ENCODE measurements around the gene MAP3K20. TPM values are rescaled to one million over a fixed set of nuclear protein-coding genes. Genes with fewer than 3 reads are reported as not detected.

The MAP3K20 gene
- total and polyA plus RNA-seq, 2 experiments from 2014 or later, result 7.6 to 9.6 TPM

DNA sequence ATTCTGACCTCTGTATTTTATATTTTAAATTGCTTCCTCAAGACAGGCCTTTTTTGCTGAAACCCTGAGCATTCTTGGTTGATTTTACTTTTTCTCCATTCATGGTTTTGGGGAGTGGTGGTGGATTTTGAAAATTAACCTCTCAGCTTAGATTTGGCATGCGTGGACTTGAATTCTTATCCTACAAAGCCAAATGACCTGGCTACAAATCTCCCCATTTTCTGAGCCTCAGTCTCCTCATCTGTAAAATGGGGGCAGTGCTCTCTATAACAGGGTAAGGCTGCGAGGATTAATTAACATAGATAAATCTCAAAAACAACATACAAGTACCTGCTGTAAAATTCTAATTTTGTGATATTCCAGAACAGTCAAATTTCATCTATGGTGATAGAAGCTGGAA is 175.6 kb downstream of the MAP3K20 start:
- Mint-ChIP-seq H3K4me1 (peaks cover 30% of the 10 kb centered on the region), H3K4me3 (no peak overlapping the region), H3K27me3 (ENCODE audit: insufficient read depth, low read depth, poor library complexity) (peaks cover 5% of the 10 kb centered on the region), H3K27ac (no peak overlapping the region), H3K9me3 (no peaks in the 10 kb centered on the region), H3K36me3 (ENCODE audit: low read depth) (no peaks in the 10 kb centered on the region)
- Histone ChIP-seq H4K20me1 (replicated peaks; ENCODE audit: insufficient read depth) (no peaks in the 10 kb centered on the region), H3K9me2 (ENCODE audit: insufficient read depth) (no peaks in the 10 kb centered on the region), H3K79me2 (replicated peaks; ENCODE audit: insufficient read depth) (no peaks in the 10 kb centered on the region), H3K27ac (ENCODE audit: low read depth) (no peak overlapping the region), H3K4me2 (no peak overlapping the region), H3K4me3 (no peak overlapping the region), H3F3A (replicated peaks; ENCODE audit: low read depth) (no peaks in the 10 kb centered on the region), H3K4me1 (ENCODE audit: insufficient read depth) (peaks cover 15% of the 10 kb centered on the region), H2AFZ (no peak overlapping the region), H3K36me3 (ENCODE audit: insufficient read depth) (no peaks in the 10 kb centered on the region), H3K27me3 (ENCODE audit: insufficient read depth) (no peaks in the 10 kb centered on the region)
- no peak for ATAC-seq
- no peak for DNase-seq (ENCODE audit: low spot score)
- no peak for TF ChIP-seq CREB1 (CRISPR knock-in tag; IDR thresholded peaks at IDR 0.05; ENCODE audit: low read depth)
- no peak for TF ChIP-seq ZNF331 (CRISPR knock-in tag; IDR thresholded peaks at IDR 0.05; ENCODE audit: low read depth)
- TF ChIP-seq NANOG (IDR thresholded peaks at IDR 0.05; ENCODE audit: borderline replicate concordance), result no peak
- TF ChIP-seq, protein P1, sequence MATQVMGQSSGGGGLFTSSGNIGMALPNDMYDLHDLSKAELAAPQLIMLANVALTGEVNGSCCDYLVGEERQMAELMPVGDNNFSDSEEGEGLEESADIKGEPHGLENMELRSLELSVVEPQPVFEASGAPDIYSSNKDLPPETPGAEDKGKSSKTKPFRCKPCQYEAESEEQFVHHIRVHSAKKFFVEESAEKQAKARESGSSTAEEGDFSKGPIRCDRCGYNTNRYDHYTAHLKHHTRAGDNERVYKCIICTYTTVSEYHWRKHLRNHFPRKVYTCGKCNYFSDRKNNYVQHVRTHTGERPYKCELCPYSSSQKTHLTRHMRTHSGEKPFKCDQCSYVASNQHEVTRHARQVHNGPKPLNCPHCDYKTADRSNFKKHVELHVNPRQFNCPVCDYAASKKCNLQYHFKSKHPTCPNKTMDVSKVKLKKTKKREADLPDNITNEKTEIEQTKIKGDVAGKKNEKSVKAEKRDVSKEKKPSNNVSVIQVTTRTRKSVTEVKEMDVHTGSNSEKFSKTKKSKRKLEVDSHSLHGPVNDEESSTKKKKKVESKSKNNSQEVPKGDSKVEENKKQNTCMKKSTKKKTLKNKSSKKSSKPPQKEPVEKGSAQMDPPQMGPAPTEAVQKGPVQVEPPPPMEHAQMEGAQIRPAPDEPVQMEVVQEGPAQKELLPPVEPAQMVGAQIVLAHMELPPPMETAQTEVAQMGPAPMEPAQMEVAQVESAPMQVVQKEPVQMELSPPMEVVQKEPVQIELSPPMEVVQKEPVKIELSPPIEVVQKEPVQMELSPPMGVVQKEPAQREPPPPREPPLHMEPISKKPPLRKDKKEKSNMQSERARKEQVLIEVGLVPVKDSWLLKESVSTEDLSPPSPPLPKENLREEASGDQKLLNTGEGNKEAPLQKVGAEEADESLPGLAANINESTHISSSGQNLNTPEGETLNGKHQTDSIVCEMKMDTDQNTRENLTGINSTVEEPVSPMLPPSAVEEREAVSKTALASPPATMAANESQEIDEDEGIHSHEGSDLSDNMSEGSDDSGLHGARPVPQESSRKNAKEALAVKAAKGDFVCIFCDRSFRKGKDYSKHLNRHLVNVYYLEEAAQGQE (IDR thresholded peaks at IDR 0.05; ENCODE audit: unreplicated experiment), result no peak
- TF ChIP-seq EZH2phosphoT487 (IDR thresholded peaks at IDR 0.05; ENCODE audit: unreplicated experiment), result no peak
- TF ChIP-seq, protein P2, sequence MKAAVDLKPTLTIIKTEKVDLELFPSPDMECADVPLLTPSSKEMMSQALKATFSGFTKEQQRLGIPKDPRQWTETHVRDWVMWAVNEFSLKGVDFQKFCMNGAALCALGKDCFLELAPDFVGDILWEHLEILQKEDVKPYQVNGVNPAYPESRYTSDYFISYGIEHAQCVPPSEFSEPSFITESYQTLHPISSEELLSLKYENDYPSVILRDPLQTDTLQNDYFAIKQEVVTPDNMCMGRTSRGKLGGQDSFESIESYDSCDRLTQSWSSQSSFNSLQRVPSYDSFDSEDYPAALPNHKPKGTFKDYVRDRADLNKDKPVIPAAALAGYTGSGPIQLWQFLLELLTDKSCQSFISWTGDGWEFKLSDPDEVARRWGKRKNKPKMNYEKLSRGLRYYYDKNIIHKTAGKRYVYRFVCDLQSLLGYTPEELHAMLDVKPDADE (IDR thresholded peaks at IDR 0.05), result no peak
- TF ChIP-seq, protein P3, sequence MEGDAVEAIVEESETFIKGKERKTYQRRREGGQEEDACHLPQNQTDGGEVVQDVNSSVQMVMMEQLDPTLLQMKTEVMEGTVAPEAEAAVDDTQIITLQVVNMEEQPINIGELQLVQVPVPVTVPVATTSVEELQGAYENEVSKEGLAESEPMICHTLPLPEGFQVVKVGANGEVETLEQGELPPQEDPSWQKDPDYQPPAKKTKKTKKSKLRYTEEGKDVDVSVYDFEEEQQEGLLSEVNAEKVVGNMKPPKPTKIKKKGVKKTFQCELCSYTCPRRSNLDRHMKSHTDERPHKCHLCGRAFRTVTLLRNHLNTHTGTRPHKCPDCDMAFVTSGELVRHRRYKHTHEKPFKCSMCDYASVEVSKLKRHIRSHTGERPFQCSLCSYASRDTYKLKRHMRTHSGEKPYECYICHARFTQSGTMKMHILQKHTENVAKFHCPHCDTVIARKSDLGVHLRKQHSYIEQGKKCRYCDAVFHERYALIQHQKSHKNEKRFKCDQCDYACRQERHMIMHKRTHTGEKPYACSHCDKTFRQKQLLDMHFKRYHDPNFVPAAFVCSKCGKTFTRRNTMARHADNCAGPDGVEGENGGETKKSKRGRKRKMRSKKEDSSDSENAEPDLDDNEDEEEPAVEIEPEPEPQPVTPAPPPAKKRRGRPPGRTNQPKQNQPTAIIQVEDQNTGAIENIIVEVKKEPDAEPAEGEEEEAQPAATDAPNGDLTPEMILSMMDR (conservative IDR thresholded peaks at IDR 0.05; ENCODE audit: low read depth in 2 of 2), result no peak
- no peak for TF ChIP-seq EZH2 (IDR thresholded peaks at IDR 0.05; ENCODE audit: low read depth, unreplicated experiment)
- TF ChIP-seq JUNB (IDR thresholded peaks at IDR 0.05; ENCODE audit: unreplicated experiment), result no peak
- TF ChIP-seq ZNF114 (CRISPR knock-in tag; IDR thresholded peaks at IDR 0.05), result no peak
- TF ChIP-seq POLR2AphosphoS5 (IDR thresholded peaks at IDR 0.05; ENCODE audit: low read depth), result no peak
- TF ChIP-seq STAT1 (IDR thresholded peaks at IDR 0.05; ENCODE audit: unreplicated experiment), result no peak
- TF ChIP-seq, protein P4, sequence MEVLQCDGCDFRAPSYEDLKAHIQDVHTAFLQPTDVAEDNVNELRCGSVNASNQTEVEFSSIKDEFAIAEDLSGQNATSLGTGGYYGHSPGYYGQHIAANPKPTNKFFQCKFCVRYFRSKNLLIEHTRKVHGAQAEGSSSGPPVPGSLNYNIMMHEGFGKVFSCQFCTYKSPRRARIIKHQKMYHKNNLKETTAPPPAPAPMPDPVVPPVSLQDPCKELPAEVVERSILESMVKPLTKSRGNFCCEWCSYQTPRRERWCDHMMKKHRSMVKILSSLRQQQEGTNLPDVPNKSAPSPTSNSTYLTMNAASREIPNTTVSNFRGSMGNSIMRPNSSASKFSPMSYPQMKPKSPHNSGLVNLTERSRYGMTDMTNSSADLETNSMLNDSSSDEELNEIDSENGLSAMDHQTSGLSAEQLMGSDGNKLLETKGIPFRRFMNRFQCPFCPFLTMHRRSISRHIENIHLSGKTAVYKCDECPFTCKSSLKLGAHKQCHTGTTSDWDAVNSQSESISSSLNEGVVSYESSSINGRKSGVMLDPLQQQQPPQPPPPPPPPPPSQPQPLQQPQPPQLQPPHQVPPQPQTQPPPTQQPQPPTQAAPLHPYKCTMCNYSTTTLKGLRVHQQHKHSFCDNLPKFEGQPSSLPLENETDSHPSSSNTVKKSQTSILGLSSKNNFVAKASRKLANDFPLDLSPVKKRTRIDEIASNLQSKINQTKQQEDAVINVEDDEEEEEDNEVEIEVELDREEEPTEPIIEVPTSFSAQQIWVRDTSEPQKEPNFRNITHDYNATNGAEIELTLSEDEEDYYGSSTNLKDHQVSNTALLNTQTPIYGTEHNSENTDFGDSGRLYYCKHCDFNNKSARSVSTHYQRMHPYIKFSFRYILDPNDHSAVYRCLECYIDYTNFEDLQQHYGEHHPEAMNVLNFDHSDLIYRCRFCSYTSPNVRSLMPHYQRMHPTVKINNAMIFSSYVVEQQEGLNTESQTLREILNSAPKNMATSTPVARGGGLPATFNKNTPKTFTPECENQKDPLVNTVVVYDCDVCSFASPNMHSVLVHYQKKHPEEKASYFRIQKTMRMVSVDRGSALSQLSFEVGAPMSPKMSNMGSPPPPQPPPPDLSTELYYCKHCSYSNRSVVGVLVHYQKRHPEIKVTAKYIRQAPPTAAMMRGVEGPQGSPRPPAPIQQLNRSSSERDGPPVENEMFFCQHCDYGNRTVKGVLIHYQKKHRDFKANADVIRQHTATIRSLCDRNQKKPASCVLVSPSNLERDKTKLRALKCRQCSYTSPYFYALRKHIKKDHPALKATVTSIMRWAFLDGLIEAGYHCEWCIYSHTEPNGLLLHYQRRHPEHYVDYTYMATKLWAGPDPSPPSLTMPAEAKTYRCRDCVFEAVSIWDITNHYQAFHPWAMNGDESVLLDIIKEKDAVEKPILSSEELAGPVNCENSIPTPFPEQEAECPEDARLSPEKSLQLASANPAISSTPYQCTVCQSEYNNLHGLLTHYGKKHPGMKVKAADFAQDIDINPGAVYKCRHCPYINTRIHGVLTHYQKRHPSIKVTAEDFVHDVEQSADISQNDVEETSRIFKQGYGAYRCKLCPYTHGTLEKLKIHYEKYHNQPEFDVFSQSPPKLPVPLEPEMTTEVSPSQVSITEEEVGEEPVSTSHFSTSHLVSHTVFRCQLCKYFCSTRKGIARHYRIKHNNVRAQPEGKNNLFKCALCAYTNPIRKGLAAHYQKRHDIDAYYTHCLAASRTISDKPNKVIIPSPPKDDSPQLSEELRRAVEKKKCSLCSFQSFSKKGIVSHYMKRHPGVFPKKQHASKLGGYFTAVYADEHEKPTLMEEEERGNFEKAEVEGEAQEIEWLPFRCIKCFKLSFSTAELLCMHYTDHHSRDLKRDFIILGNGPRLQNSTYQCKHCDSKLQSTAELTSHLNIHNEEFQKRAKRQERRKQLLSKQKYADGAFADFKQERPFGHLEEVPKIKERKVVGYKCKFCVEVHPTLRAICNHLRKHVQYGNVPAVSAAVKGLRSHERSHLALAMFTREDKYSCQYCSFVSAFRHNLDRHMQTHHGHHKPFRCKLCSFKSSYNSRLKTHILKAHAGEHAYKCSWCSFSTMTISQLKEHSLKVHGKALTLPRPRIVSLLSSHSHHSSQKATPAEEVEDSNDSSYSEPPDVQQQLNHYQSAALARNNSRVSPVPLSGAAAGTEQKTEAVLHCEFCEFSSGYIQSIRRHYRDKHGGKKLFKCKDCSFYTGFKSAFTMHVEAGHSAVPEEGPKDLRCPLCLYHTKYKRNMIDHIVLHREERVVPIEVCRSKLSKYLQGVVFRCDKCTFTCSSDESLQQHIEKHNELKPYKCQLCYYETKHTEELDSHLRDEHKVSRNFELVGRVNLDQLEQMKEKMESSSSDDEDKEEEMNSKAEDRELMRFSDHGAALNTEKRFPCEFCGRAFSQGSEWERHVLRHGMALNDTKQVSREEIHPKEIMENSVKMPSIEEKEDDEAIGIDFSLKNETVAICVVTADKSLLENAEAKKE (CRISPR knock-in tag; IDR thresholded peaks at IDR 0.05), result no peak
